GM11168 (cell line): ENCODE data around the gene BUB1.
"Not testable (repeated sequence)": the region's sequence is repeated elsewhere in the genome, so short reads cannot be mapped to it uniquely, and the experiment has no call there.

Source experiments
- in situ Hi-C: fragments of 300-500 bp; cut with MboI; formaldehyde crosslinking; loops from one replicate; pipeline ENCODE4 v1.12.0; 2022; ENCODE audit warnings: low sequenced_read_pairs; ENCODE audit not compliant: unreplicated experiment

The BUB1 gene

DNA sequence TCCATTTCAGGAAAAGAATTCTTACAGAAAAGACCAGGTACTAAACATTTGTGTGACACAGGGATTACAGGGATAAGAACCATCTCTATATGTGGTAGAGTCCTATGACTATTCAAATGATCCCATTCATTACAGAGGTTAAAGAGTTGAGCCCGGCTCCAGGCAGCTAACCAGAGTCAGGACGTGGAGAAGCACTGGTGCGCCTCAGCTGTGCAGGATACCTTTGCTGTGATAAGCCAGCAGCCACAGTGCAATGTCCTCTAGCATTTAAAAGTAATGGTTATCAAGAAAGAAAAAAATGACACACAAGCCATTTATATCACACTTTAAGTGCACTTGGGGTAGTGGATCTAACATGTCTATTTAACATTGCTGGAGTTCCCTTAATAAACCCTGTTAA lies 17.3 kb downstream of the BUB1 start:
- in situ Hi-C loops: no loop called here

DNA sequence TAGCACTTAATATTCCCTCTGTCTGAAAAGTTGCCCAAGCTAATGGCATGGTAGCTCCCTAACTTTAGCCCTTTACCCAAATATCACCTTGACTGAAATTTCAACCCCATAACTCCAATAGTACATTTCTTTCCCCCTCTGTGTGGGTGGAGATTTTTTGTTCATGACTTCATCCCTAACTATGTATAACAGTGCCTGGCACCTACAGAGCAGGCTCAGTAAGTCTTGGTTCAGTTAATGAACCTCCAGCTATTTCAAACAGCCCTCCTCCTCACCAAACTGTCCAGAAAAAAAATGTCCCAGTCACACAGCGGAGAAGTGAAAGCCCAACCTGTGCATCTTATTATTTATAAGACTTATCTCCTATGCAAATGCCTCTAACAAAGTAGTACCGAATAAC lies 18.6 kb downstream of the BUB1 start:
- in situ Hi-C loops: no loop called here

DNA sequence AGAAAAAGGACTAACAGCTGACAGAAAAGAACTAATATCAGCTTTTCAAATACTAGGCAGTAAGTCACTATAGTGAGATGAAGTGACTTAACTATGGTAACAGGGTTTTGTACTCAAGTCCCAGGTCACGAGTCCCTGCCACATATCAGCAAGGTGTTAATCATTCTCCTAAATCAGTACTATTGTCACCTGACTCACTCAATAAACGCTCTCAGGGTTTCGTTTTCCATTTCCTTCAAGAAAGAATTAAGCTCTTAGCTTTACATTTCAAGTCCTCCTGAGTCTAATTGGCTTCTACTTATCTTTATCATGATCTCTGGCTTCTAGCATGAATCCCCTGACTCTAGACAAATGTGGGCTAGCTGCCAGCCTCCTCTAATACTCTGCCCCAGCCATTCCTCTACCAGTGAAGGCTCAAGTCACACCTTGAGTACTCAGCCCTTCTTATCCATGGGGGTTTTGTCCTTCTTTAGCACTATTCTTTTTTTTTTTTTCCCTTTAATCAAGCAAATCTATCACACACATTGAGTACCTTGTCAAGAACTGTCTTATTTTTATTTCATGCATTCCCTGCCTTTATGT lies 20.0 kb downstream of the BUB1 start:
- in situ Hi-C loops: no loop called here

DNA sequence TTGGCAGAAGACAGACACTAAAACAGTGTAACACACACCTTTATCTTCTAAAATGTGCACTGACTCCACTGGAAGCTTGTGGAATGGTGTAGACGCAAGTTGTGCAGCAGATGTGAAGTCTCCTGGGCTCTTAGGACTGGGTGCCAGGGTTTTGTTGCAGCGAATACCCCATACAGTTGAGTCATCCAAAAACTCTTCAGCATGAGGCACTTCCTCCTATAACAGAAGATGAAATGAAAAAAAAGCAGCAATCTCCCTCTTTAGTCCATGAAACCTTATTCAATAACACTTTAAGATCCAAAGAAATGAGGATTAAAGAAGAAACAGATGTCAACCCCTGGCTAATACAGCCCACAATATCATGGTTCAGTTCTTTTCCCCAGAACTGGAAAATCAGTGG lies 22.2 kb downstream of the BUB1 start:
- in situ Hi-C loops: no loop called here

GRCh38 chr2:110653861-110654260 lies 24.0 kb downstream of the BUB1 start:
- in situ Hi-C loops: no loop called here

- in situ Hi-C loops: no loop called here
These were observed 27.5 kb downstream of the BUB1 start for GRCh38 chr2:110650346-110650745.

DNA sequence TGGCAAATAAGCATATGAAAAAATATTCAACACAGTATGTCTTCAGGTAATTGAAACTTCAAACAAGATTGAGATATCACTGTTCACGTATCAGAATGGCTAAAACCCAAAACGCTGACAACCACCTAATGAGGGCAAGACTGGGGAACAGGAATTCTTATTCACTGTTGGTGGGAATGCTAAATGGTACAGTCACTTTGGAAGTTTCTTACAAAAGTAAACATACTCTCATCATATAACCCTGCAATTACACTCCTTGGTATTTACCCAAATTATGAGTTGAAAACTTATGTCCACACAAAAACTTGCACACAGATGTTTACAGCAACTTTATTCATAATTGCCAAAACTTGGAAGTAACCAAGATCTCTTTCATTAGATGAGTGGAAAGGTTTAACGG lies 30.1 kb downstream of the BUB1 start:
- in situ Hi-C loops: no loop called here

DNA sequence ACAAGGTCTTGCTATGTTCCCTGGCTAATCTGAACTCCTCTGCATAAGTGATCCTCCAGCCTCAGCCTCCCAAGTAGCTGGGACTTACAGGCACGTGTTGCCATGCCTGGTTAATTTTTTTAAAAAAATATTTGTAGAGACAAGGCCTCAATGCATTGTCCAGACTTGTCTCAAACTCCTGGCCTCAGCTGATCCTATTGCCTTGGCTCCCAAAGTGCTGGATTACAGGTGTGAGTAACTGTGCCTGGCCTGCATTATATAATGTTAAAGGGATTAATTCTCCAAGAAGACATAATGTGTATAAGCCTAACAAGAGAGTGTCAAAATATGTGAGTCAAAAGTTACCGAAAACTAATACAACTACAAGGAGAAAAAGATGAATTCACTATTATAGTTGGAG lies 32.2 kb downstream of the BUB1 start:
- in situ Hi-C loops: no loop called here

DNA sequence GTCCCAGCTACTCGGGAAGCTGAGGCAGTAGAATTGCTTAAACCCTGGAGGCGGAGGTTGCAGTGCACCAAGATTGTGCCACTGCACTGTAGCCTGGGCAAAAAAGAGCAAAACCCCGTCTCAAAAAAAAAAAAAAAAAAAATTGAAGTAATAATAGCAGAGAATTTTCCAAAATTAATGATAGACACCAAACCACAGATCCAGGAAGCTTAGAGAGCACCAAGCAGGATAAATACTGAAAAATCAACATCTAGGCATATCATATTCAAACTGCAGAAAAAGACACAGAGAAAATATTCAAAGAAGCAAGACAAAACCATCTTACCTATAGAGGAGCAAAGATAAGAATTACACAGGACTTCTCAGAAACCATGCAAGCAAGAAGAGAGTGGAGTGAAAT lies 33.5 kb downstream of the BUB1 start:
- in situ Hi-C loops: no loop called here

DNA sequence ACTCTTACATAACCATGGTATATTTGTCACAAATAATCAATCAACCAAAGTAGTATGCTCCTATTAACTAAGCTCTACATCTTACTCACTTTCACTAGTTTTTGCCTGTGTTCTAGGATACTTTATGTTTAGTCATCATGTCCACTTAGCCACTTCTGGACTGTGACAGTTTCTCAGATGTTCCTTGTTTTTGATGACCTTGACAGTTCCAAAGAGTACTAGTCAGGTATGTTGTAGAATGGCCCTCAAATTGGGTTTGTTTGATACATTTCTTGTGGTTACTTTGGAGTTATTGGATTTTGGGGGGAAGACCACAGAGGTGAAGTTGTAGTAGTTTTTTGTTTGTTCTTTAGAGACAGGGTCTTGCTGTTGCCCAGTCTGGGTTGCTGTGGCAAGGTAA lies 35.5 kb downstream of the BUB1 start:
- in situ Hi-C loops: no loop called here

GRCh38 chr2:110639972-110640371 lies 37.9 kb downstream of the BUB1 start:
- in situ Hi-C loops: no loop called here

DNA sequence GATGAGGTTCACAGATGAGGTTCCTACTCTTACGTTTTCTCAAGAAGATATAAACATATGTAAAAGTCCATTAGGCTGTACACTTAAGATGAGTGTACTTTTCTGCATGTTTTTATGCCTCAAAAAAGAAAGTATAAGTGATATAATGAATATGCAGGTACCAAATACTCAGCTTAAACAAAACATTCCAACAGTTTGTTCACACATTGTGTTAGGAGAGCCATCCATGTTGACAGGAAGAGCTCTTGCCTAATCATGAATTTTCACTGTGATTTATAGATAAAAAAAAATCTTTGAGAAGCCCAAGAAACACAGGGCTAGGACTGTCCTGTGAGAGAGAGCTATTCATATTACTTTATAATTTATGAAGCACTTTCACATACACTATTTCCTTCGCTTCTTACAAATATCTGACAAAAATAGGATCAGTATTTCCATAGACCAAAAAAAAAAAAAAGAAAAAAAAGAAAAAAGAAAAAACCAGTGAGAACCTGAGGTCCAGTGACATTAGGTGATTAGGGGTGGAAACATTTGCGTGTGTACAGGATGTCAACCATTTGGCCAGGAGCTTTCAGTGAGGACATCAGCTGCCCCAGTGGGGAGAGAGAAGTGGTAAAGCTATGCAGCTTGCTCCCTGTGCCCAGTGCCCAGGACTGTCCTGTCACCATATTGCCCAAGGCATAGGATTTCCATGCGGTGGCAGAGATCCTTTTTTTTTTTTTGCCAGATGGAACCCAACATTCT lies 38.7 kb downstream of the BUB1 start:
- in situ Hi-C loops: no loop called here

DNA sequence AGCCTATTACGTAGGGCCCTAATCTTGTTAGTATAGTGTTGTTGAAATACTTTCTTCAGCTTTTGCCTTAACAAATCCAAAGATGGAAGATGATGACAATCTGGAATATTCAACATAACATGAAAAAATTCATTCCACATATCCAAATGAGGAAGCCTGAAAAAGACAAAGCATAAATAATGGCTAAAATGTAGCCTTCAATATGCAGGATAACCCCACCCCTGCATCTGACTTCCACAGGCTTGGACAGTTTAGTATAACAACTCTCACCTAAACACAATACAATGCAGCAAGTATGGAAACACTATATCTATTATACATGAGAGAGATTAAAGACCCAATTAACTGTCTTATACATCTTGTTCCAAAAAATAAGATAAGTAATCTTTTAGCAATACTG lies 39.9 kb downstream of the BUB1 start:
- in situ Hi-C loops: no loop called here

GRCh38 chr2:110637093-110637492 lies 40.8 kb downstream of the BUB1 start:
- in situ Hi-C loops: no loop called here

- in situ Hi-C loops: not testable (repeated sequence)
These were observed 41.8 kb downstream of the BUB1 start for GRCh38 chr2:110635949-110636628.

- in situ Hi-C loops: loop anchor here (5.0 kb wide), 1 partner anchor 885 kb away; no protein-coding TSS in a partner anchor
These were observed 50.5 kb downstream of the BUB1 start for GRCh38 chr2:110627348-110627747.

DNA sequence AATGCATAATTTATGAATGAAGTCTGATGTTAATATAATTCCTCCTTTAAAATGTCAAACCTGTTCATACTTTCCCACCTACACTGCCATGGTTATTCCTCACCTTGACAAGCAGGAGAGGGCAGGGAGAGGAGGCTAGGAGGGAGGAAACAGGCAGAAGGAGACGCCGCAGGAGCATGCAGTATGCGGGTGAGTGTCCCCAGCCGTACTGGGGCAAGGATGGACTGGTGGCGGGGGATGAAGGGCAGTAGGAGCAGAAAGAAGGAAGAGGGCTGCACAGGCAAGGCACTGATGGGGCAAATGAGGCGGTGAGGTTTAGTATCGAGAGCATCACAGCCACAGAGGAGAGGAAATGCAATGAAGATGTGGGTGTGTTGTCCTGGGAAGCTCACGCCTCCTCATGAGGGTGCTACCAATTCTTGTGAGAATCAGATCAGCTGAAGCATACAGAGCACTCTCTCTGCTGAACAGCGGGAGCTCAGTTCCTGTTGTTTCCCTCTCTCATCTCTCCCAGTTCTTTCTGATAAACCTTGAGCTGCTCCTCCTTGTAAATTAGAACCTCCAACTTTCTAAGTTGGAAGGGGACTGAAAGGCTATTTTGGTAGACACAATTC lies 58.4 kb downstream of the BUB1 start:
- in situ Hi-C loops: not testable (repeated sequence)

DNA sequence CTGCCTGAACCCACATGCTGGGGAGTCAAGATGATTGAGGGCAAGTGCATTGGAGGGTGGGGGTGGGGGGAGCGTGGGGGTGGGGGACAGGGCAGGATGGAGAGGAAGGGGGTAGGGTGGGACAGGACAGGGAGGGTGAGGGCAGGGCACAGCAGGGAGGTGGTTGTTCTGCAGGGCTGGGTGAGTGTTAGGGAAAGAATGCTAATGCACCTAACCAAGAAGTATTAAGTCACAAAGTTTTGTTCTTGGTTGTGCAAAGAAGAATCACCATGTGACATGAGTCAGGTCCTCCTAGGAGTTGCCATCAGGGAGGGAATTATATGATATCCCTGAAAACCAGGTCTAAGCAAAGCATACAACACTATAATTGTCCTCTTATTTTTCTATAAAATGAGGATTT lies 63.9 kb downstream of the BUB1 start:
- in situ Hi-C loops: not testable (repeated sequence)

DNA sequence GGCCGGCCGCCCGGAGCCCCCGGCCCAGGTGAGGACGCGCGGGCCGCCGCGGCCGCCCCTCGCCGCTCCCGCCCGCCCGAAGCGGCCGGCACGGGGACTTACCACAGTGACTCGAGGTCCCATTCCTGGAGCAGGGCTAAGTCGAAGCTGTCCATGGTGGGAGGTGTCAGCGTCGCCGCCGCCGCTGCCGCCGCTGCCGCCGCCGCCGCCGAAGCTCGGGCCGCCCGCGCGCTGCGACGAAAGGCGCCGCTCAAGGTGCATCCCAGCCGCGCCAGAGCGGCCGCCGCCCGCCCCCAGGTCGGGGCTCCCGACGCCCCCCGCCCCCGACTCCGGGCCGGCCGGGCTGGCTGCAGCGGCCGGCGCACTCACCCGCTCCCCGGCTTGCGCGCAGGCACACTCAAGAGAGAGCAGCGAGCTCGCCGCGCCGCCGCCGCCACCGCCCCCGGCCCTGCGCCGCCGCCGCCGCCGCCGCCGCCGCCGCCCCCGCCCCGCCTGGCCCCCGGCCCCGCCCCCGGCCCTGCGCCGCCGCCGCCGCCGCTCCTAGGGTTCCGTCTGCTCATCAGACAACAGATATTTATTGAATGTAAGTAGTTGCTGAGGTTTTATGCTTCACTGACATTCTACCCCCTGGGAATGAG lies 67.1 kb downstream of the BUB1 start:
- in situ Hi-C loops: not testable (repeated sequence)

DNA sequence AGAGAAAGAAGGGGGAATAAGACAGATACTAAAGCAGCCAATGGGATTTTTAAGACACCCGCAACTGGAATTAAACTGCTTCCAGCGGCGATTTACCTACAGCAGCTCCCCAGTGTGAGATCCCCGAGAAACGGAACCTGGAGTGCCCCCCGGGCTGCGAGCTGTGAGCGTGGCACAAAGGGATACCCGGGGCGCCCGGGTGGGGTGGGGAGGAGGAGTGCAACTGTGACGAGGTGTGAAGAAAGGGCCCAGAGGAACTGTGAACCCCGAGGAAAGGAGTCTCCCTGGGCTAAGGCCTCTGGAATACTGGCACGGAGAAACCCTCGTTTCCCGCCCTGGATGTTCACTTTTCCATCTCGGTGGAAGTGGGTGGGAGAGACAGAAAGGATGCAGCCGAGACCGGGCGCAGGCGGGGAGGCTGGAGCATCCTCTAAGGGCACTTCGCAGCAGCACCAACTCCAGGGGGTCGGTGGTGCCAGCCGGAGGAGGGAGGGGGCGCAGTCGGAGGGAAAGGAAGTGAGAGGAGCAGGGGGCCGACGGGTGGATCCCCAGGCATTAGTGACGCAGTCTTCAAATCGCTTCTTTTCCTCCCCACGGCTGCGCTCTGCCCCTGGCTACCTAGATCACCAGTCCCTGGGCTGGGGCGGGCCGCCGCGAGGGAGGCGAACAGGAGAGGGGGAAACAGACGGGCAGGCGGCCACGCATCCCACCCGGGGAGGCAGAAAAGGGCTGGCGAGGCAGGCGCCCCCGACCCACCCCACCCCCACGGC lies 67.8 kb downstream of the BUB1 start:
- in situ Hi-C loops: not testable (repeated sequence)
